Stimulated activated CD8-positive, alpha-beta memory T cell treated with anti-CD3 and anti-CD28 coated beads, Interleukin-12 subunit alpha, Interleukin-12 subunit beta, amount 100 ng/mL, for 1 hour (primary cell): ENCODE measurements around the gene CLCNKA.
"Not testable (repeated sequence)": the region's sequence is repeated elsewhere in the genome, so short reads cannot be mapped to it uniquely, and the experiment has no call there.

Experiments
- DNase-seq: peaks from one replicate; pipeline ENCODE4 v3.0.0-alpha.2; 2020; ENCODE audit warnings: low read depth

CLCNKA gene

GRCh38 chr1:16042096-16042495, 20.3 kb downstream of the CLCNKA start:
- DNase-seq: no peak

GRCh38 chr1:16042654-16043053, 20.8 kb downstream of the CLCNKA start:
- DNase-seq: not testable (repeated sequence)

- no peak for DNase-seq
These were observed 21.7 kb downstream of the CLCNKA start, which contains the start of gene CLCNKB for GRCh38 chr1:16043521-16043920. Gene CLCNKB, plus strand, starts transcription at chr1:16043782. Its CDS starts 711 bp downstream, at chr1:16044493.

- no peak for DNase-seq
These were observed 22.1 kb downstream of the CLCNKA start for GRCh38 chr1:16043950-16044349.

- no peak for DNase-seq
These were observed 25.0 kb downstream of the CLCNKA start for GRCh38 chr1:16046842-16047241.

- DNase-seq: no peak
These were observed 26.1 kb downstream of the CLCNKA start for GRCh38 chr1:16047791-16048475.

GRCh38 chr1:16048573-16049189, 26.8 kb downstream of the CLCNKA start:
- no peak for DNase-seq

- no peak for DNase-seq
These were observed 28.5 kb downstream of the CLCNKA start for GRCh38 chr1:16050328-16050727.

GRCh38 chr1:16051039-16051438, 29.2 kb downstream of the CLCNKA start:
- no peak for DNase-seq

- DNase-seq: not testable (repeated sequence)
These were observed 30.1 kb downstream of the CLCNKA start for GRCh38 chr1:16051949-16052348.

- DNase-seq: no peak
These were observed 32.1 kb downstream of the CLCNKA start for GRCh38 chr1:16053781-16054502.

- DNase-seq: no peak
These were observed 33.0 kb downstream of the CLCNKA start for GRCh38 chr1:16054598-16055540.

GRCh38 chr1:16055613-16056520, 34.0 kb downstream of the CLCNKA start:
- peak; percentile 74 for DNase-seq

- DNase-seq: not testable (repeated sequence)
These were observed 34.7 kb downstream of the CLCNKA start for GRCh38 chr1:16056521-16056912.

GRCh38 chr1:16057314-16057915, 35.6 kb downstream of the CLCNKA start:
- DNase-seq: not testable (repeated sequence)

GRCh38 chr1:16058394-16059120, 36.7 kb downstream of the CLCNKA start:
- DNase-seq: not testable (repeated sequence)

GRCh38 chr1:16061266-16061665, 39.4 kb downstream of the CLCNKA start:
- DNase-seq: no peak

GRCh38 chr1:16061989-16062686, 40.3 kb downstream of the CLCNKA start:
- DNase-seq: not testable (repeated sequence)

- not testable (repeated sequence) for DNase-seq
These were observed 40.8 kb downstream of the CLCNKA start for GRCh38 chr1:16062687-16063075.
